Stimulated activated naive CD4-positive, alpha-beta T cell (primary cell): Measurements from ENCODE around the gene EMCN.
"Not testable (repeated sequence)": the region's sequence is repeated elsewhere in the genome, so short reads cannot be mapped to it uniquely, and the experiment has no call there.

Source experiments
- DNase-seq, 6 experiments: peaks; one replicate each; lab custom pipeline; 2025; lab: John Stamatoyannopoulos, UW

The EMCN gene, protein sequence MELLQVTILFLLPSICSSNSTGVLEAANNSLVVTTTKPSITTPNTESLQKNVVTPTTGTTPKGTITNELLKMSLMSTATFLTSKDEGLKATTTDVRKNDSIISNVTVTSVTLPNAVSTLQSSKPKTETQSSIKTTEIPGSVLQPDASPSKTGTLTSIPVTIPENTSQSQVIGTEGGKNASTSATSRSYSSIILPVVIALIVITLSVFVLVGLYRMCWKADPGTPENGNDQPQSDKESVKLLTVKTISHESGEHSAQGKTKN

GRCh38 chr4:100517864-100518341 lies at the start of gene EMCN:
TSS of gene EMCN (minus strand) at chr4:100518022. CDS start at chr4:100517914, 108 bp downstream.
- no peak for DNase-seq

DNA sequence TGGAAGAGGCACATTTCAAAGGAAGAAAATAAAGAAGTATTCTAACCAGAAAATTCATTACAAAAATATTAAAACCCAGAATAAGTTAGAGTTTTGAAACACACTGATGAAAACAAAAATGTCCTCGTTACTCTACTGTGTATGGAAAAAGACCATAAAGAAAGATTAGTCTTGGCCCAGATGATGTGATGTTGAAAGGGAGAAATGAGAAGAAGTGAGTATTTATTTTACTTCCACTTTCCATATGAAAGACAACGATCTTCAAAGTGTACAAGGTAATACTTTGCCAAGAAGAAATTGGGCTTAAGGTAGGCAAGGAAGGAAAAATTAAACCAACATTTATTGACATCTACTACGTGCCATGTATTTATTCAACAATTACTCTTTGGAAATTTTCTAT lies 48.6 kb upstream of the EMCN start:
- no peak for DNase-seq

- no peak for DNase-seq
These were observed 39.5 kb upstream of the EMCN start for GRCh38 chr4:100557306-100557705.

GRCh38 chr4:100555611-100556337 lies 38.0 kb upstream of the EMCN start:
- no peak for DNase-seq

GRCh38 chr4:100548200-100548560 lies 30.4 kb upstream of the EMCN start:
- no peak for DNase-seq

GRCh38 chr4:100547541-100548199 lies 29.8 kb upstream of the EMCN start:
- no peak for DNase-seq

GRCh38 chr4:100545427-100545826 lies 27.6 kb upstream of the EMCN start:
- DNase-seq: no peak

GRCh38 chr4:100540131-100540530 lies 22.3 kb upstream of the EMCN start:
- no peak for DNase-seq

DNA sequence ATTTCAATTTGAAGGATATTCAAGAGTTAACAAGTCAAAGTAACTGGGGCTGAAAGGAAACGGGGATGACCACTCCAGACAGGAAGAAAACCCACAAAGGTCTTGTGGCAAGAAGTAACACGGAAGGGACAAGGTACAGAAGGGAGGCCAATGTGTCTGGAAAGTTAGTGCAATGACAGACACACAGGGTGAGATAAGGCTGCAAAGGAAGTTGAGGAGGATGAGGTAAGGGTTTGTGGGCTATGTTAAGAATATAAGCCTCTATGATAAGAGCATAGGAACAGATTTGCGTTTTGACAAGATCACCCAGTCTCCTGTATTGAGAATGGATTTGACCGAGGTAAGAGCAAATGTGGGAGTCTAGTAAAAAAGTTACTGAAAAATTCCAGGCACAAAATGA lies 21.9 kb upstream of the EMCN start:
- no peak for DNase-seq

DNA sequence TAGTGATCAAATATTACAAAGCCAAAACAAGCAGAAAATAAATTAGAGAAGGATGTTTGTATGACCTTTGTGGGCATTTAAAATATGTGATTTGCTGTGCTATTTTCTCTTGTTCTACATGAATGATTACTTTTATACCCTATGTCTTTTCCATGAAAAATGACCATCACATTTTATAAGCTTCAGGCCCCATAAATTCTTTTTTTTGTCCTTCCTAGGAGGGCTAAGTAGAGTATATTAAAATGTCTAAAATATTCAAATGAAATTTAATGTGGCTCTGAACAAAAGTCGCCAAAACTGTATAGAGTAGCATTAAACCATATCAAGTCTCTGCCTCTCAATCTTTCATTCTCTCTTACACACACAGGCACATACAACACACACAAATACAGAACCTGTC lies 15.9 kb upstream of the EMCN start:
- no peak for DNase-seq

- DNase-seq: not testable (repeated sequence)
These were observed 12.3 kb upstream of the EMCN start for GRCh38 chr4:100530161-100530560.

DNA sequence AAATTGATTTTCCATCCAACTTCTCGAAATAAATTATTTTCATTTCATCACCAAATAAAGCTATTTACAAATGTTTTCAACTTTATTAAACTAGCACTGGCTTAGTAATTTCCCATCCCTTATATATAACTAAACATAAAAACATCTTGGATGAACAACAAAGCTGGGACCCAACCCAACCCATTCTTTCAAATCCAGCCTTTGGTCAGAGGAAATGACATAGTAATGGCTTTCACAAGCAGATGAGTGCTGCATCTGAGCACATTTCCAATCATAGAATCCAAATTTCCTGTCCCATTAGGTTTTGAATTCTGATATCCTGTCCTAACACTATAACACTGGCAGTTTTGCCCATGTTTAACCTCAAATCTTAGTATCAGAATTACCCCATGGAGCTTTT lies 7.9 kb upstream of the EMCN start:
- DNase-seq: no peak

- no peak for DNase-seq
These were observed 1.4 kb upstream of the EMCN start for GRCh38 chr4:100519205-100519604.

DNA sequence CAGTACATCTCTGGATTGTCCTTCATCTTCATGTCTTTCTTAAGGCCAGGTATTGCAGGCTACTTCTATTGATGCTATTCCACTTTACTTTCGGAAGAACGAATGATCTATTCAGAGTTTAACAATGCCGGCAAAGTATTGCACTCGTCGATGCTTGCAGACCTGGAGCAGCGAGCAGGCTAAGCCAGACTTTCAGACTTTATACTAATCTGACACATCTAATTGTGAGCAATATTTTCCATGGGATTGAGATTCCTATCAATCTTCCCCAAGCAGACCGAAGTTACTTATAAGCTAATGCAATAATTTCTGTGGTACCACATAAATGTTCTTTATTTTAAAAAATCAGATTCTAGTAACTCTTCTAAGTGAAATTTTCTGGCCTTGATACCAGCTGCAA lies 1.6 kb downstream of the EMCN start:
- DNase-seq: no peak

- no peak for DNase-seq
These were observed 5.9 kb downstream of the EMCN start for GRCh38 chr4:100511896-100512295.

- no peak for DNase-seq
These were observed 7.3 kb downstream of the EMCN start for GRCh38 chr4:100510551-100510950.

DNA sequence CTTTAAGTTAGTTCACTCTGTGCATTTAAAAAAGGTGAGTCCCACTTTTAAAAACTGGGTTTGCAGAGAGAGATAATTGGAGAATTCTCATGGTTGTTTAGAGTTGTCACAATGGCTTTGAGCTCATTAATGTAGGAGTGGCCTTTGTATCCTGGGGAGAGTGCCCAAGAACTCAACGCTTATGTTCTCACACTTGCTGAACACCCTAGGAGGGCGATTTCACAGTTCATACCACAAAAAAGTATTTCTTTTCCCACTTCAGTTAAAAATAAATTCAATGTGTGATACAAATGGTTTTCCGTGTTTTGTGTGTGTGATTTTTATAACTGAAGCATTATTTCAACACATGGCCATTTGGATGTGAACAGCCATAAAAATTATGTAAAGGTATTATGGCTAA lies 8.4 kb downstream of the EMCN start:
- DNase-seq: no peak

DNA sequence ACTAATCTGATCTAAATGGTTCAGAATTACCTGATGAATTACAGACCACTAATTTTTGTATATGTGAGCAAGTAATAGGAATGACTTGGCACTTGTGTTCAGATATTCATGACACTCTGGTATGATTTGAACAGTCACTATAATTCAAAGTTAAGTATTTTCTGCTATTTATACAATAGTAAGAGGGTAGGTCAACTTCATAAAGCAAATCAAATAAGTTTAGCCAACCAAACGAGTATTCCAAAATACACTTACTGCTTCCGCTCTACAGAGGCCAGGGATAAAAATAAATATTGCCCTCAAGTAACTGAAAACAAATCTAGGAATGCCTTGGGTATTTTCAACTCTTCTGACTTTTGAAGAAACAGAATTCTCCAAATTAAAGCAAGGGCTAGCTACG lies 9.1 kb downstream of the EMCN start:
- no peak for DNase-seq

GRCh38 chr4:100504086-100504874 lies 13.5 kb downstream of the EMCN start:
- DNase-seq: no peak

DNA sequence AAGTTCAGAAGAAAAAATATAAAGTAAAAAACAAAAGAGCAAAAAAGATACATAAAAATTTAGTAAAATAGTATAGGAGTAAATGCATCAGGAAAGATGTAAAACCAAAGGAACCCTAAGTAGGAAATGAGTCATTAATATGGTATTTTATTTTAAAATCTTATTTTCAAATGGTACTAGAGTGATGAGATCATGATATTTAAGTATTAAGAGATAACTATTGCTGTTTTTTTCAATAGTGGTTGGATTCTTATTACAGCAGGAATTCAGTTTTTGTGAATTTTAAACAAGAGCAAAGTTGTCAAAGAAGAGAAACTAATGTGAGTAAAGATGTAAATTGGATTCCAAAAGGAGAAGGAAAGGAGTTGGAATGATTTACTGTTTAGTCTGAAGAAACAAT lies 20.0 kb downstream of the EMCN start:
- no peak for DNase-seq

DNA sequence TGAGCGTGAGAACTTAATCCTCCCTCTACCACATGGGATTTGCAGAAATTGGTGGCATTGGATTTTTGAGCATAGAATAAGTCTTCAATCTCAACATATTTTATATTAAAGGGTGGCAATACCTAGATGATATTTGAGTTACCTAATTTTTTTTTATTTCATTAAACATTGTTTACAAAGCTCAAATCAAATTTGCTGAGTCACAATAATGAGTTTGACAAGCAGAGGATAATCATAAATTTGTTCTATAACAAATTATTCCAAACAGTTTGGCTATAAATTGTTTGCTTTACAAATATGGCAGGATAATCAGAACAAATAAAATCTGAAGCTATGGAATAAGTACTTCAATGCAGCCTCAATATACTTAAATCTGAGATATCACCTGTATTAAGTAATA lies 22.7 kb downstream of the EMCN start:
- no peak for DNase-seq

DNA sequence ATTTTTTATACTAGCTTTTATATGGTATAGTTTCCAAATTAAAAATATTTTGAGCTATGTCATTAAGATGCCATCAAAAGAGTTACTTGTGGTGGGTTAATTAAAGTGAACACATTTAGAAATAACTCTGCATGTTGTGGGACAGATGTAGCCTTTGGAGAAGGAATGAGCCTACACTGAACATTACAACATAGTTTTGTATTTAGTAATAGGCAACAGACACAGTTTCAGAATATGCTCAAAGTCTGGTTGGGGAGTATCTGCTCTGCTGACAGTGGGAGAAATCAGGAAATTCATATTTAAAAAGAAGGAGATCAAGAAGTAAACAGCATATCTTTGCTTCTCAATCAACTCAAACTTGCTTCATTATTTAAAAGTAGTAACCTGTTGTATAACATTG lies 23.7 kb downstream of the EMCN start:
- no peak for DNase-seq
